NCI-H748 (cell line): ENCODE data around the gene CCR5AS.
"Not testable (repeated sequence)": the region's sequence is repeated elsewhere in the genome, so short reads cannot be mapped to it uniquely, and the experiment has no call there.

ENCODE experiments used
- DNase-seq: peaks from one replicate; lab custom pipeline; 2025; ENCODE audit not compliant: unreplicated experiment; lab: John Stamatoyannopoulos, UW

The CCR5AS gene

DNA sequence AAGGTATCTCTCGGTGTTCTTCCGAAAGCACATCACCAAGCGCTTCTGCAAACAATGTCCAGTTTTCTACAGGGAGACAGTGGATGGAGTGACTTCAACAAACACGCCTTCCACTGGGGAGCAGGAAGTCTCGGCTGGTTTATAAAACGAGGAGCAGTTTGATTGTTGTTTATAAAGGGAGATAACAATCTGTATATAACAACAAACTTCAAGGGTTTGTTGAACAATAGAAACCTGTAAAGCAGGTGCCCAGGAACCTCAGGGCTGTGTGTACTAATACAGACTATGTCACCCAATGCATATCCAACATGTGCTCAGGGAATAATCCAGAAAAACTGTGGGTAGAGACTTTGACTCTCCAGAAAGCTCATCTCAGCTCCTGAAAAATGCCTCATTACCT is 48.4 kb downstream of the CCR5AS start:
- no peak for DNase-seq

DNA sequence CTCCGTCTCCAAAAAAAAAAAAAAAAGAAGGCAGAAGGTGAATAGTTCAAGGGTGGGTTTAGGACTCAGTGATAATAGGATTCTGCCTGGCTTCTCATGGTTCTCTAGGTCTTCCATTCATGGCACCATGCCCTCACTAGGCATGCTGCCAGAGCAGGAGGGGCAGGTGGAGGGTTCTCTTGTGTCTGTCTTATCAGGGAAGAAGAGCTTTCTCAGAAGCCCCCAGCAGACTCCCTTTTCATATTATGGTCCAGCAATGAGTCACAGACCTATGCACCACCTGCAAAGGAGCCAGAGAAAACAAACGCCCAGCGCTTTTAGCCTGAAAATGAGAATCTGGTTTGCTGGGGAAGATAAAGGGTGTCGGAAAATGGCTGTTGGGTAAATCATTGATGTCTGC is 50.0 kb downstream of the CCR5AS start:
- no peak for DNase-seq

GRCh38 chr3:46356276-46356675 is 50.6 kb downstream of the CCR5AS start:
- no peak for DNase-seq

- DNase-seq: no peak
Measured at GRCh38 chr3:46354984-46355383, 51.9 kb downstream of the CCR5AS start.

GRCh38 chr3:46354478-46354877 is 52.4 kb downstream of the CCR5AS start:
- no peak for DNase-seq

- no peak for DNase-seq
Measured at GRCh38 chr3:46353647-46354410, 53.0 kb downstream of the CCR5AS start, which contains the start of gene CCR2. Gene CCR2 (plus strand): TSS chr3:46354111. CDS start chr3:46357528, 3,417 bp downstream.

DNA sequence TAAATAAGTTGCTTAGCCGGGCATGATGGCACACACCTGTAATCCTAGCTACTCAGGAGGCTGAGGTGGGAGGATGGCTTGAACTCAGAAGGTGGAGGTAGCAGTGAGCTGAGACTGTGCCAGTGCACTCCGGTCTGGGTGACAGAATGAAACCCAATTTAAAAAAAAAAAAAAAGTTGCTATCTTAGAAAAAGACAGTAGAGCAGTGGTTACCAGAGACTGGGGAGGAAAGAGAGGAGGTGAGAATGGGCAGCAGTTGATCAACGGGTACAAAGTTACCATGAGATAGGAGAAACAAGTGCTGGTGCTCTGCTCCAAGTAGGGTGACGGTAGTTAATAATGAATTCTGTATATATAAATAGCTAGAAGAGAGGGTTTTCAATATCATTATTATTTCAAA is 53.8 kb downstream of the CCR5AS start:
- no peak for DNase-seq

- DNase-seq: no peak
Measured at GRCh38 chr3:46351646-46352045, 55.2 kb downstream of the CCR5AS start.

- no peak for DNase-seq
Measured at GRCh38 chr3:46350262-46350565, 56.7 kb downstream of the CCR5AS start.

- no peak for DNase-seq
Measured at GRCh38 chr3:46349484-46350261, 57.2 kb downstream of the CCR5AS start.

DNA sequence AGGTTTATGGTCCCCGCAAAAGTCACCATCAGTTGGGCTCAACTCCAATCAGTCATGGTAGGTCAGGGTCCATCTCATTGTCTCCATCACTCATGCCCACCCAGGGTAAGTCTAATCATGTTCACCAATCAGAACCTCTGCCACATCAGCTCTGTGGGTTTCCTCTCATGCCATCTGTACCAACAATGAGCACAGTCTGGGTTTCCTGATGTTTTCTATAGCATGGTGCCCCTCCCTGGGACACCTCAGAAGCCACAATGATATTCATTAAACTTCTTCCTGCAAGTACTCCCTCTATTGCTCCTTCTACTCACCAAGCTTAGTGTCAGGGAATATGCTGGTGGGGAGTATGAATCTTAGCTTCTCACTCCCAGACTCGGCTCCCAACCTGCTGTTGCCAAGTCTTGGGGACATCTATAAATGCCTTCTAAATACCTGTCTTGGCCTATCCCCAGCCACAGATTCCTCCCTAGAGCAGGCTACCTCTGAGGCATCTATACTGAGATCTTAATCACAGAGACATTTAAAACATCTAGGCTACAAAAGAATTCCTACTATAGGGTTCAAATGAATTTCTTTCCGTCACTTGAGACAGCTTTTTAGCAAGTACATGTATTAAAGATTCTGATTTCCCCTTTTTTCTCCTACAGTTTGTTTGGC is 57.9 kb downstream of the CCR5AS start:
- DNase-seq: no peak

DNA sequence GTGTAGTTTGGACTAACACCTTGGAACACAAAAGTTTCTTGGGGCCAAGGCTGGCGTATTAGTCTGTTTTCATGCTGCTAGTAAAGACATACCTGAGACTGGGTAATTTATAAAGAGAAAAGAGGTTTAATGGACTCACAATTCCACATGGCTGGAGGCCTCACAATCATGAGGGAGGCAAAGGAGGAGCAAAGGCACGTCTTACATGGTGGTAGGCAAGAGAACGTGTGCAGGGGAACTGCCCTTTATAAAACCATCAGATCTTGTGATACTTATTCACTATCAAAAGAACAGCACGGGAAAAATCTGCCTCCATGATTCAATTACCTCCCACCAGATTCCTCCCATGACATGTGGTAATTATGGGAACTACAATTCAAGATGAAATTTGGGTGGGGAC is 62.4 kb downstream of the CCR5AS start:
- DNase-seq: no peak

DNA sequence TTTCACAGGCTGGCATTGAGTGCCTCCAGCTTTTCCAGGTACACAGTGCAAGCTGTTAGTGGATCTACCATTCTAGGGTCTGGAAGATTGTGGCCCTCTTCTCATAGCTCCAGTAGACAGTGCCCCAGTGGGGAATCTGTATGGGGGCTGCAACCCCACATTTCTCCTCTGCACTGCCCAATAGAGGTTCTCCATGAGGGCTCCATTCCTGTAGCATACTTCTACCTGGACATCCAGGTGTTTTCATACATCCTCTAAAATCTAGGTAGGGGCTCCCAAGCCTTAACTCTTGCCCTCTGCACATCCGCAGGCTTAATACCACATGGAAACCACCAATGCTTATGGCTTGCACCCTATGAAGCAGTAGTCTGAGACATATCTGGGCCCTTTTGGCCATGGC is 68.0 kb downstream of the CCR5AS start:
- DNase-seq: no peak

- no peak for DNase-seq
Measured at GRCh38 chr3:46337911-46338310, 69.0 kb downstream of the CCR5AS start.

- DNase-seq: no peak
Measured at GRCh38 chr3:46335541-46335940, 71.3 kb downstream of the CCR5AS start.

GRCh38 chr3:46334741-46335478 is 72.0 kb downstream of the CCR5AS start:
- no peak for DNase-seq

GRCh38 chr3:46330676-46331075 is 76.2 kb downstream of the CCR5AS start:
- not testable (repeated sequence) for DNase-seq

DNA sequence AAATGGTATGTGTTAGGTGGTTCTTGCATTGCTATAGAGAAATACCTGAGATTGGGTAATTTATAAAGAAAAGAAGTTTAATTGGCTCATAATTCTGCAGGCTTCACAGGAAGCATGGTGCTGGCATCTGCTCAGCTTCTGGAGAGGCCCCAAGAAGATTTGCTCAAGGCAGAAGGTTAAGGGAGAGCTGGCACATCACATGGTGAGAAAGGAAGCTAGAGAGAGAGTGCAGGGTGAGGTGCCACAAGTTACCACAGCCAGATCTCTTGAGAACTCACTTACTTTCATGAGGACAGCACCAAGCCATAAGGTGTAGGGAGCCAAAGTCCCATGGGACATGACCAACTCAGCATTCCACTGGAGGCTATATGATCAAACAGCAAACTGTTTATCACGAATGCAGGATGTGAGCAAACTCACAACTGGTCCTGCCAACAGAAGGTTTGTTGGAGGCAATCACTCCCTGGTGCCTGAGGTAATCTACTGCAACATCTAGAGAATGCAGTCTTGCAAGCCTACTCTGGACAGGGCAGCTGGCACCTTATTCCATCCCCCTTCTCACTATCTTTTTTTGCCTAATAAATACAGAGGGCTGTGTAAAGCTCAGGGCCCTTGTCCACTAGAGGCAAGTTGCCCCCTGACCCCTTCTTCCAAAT is 81.1 kb downstream of the CCR5AS start:
- DNase-seq: no peak

DNA sequence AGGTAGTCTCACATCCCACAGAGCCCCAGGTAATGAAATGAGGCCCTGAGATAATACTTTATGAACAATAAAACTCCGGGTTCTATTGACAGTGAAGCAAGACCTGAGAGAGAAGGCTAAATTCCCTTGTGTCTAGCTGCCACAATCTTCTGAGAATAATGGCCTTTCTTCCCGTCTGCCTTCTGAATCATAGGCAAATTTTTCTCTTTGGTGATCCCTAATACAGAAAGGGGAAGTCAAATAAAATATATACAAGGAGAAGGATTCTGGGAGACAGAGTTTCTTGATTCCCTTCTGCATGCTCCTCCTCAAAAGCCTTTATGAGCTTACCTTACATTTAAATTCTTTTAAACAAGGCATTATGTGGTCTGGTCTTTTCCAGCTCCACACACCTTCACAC is 82.8 kb downstream of the CCR5AS start:
- DNase-seq: no peak

- DNase-seq: no peak
Measured at GRCh38 chr3:46321461-46322104, 85.3 kb downstream of the CCR5AS start.
